GM21529 (cell line): Measurements from ENCODE around the gene SPAG5.

Experiments used
- ATAC-seq: cut with Tn5 transposase; IDR thresholded peaks from one replicate; pipeline ENCODE4 v1.9.1; 2021; ENCODE audit not compliant: unreplicated experiment

Gene SPAG5

GRCh38 chr17:28547623-28548416, 51.0 kb downstream of the SPAG5 start:
- ATAC-seq: peak; percentile 43

GRCh38 chr17:28547096-28547622, 51.7 kb downstream of the SPAG5 start:
- ATAC-seq: no peak

GRCh38 chr17:28545787-28546415, 52.9 kb downstream of the SPAG5 start:
- ATAC-seq: no peak

GRCh38 chr17:28545141-28545503, 53.7 kb downstream of the SPAG5 start:
- no peak for ATAC-seq

GRCh38 chr17:28544402-28545140, 54.3 kb downstream of the SPAG5 start:
- no peak for ATAC-seq

GRCh38 chr17:28541439-28541838, 57.4 kb downstream of the SPAG5 start:
- ATAC-seq: no peak

- ATAC-seq: no peak
Observed at GRCh38 chr17:28540231-28540630, 58.6 kb downstream of the SPAG5 start.

GRCh38 chr17:28538296-28538895, 60.4 kb downstream of the SPAG5 start:
- no peak for ATAC-seq

- ATAC-seq: no peak
Observed at GRCh38 chr17:28537219-28537610, 61.6 kb downstream of the SPAG5 start.

- no peak for ATAC-seq
Observed at GRCh38 chr17:28536532-28537218, 62.1 kb downstream of the SPAG5 start.

GRCh38 chr17:28534740-28535375, 64.0 kb downstream of the SPAG5 start:
- no peak for ATAC-seq

- no peak for ATAC-seq
Observed at GRCh38 chr17:28533091-28533807, 65.6 kb downstream of the SPAG5 start.

- no peak for ATAC-seq
Observed at GRCh38 chr17:28532050-28532960, 66.5 kb downstream of the SPAG5 start.

- no peak for ATAC-seq
Observed at GRCh38 chr17:28530926-28531325, 67.9 kb downstream of the SPAG5 start.

- ATAC-seq: no peak
Observed at GRCh38 chr17:28530250-28530649, 68.6 kb downstream of the SPAG5 start.

GRCh38 chr17:28529013-28529400, 69.8 kb downstream of the SPAG5 start:
- ATAC-seq: no peak

GRCh38 chr17:28528327-28529012, 70.4 kb downstream of the SPAG5 start:
- ATAC-seq: no peak

GRCh38 chr17:28527859-28528258, 71.0 kb downstream of the SPAG5 start:
- ATAC-seq: no peak
